NCI-H748 (cell line): Measurements from ENCODE around the gene TPSG1.
"Not testable (repeated sequence)": the region's sequence is repeated elsewhere in the genome, so short reads cannot be mapped to it uniquely, and the experiment has no call there.

Experiments
- DNase-seq: peaks from one replicate; lab custom pipeline; 2025; ENCODE audit not compliant: unreplicated experiment; lab: John Stamatoyannopoulos, UW

The TPSG1 gene

GRCh38 chr16:1198671-1199346 lies 26.3 kb downstream of the TPSG1 start:
- not testable (repeated sequence) for DNase-seq

- no peak for DNase-seq
Measured at GRCh38 chr16:1198194-1198593, 26.9 kb downstream of the TPSG1 start.

- peak; percentile 87 for DNase-seq
Measured at GRCh38 chr16:1197237-1197866, 27.7 kb downstream of the TPSG1 start.

GRCh38 chr16:1196494-1196893 lies 28.6 kb downstream of the TPSG1 start:
- no peak for DNase-seq

- no peak for DNase-seq
Measured at GRCh38 chr16:1195393-1195666, 29.7 kb downstream of the TPSG1 start.

- no peak for DNase-seq
Measured at GRCh38 chr16:1194665-1195392, 30.2 kb downstream of the TPSG1 start.

GRCh38 chr16:1193825-1194581 lies 31.1 kb downstream of the TPSG1 start:
- DNase-seq, result no peak

- DNase-seq, result peak; percentile 32
Measured at GRCh38 chr16:1193143-1193824, 31.8 kb downstream of the TPSG1 start.

GRCh38 chr16:1192384-1193073 lies 32.5 kb downstream of the TPSG1 start:
- DNase-seq, result no peak

GRCh38 chr16:1190789-1191188 lies 34.3 kb downstream of the TPSG1 start:
- DNase-seq, result not testable (repeated sequence)

- no peak for DNase-seq
Measured at GRCh38 chr16:1189455-1189854, 35.6 kb downstream of the TPSG1 start.

- no peak for DNase-seq
Measured at GRCh38 chr16:1188432-1189189, 36.5 kb downstream of the TPSG1 start.

- DNase-seq, result not testable (repeated sequence)
Measured at GRCh38 chr16:1185460-1186207, 39.4 kb downstream of the TPSG1 start.

- no peak for DNase-seq
Measured at GRCh38 chr16:1184980-1185379, 40.1 kb downstream of the TPSG1 start.

GRCh38 chr16:1184156-1184868 lies 40.8 kb downstream of the TPSG1 start:
- no peak for DNase-seq

GRCh38 chr16:1182950-1183907 lies 41.8 kb downstream of the TPSG1 start:
- DNase-seq, result peak; percentile 66

GRCh38 chr16:1182316-1182671 lies 42.8 kb downstream of the TPSG1 start:
- peak; percentile 33 for DNase-seq
